Ovary (tissue), 9 donors: ENCODE data around the gene CPE. TPM values are rescaled to one million over a fixed set of nuclear protein-coding genes. Genes with fewer than 3 reads are reported as not detected.

Source experiments
- DNase-seq, 5 donors: peaks; one replicate each; pipeline ENCODE4 v3.0.0-alpha.2; 2019 to 2020
- H3K27ac ChIP-seq, 2 donors: fragments of 200-600 bp; one replicate each; pipeline versions ENCODE4 v1.5.1 to v1.8.0; 2019 to 2022
- H3K27me3 ChIP-seq: fragments of 200-600 bp; one replicate; pipeline ENCODE4 v1.8.0; 2022
- H3K36me3 ChIP-seq: fragments of 200-600 bp; sonication (generic); one replicate; pipeline ENCODE4 v1.5.1; 2019
- H3K4me1 ChIP-seq: one replicate; pipeline ENCODE4 v1.8.1; 2013; ENCODE audit warnings: mild to moderate bottlenecking, moderate library complexity; ENCODE audit not compliant: insufficient read depth
- H3K4me3 ChIP-seq: fragments of 200-600 bp; sonication (generic); one replicate; pipeline ENCODE4 v1.5.1; 2017
- H3K9me3 ChIP-seq, 2 donors: fragments of 200-600 bp in 1 of 2; sonication (generic) in 1 of 2; one replicate each; pipeline versions ENCODE4 v1.5.1 to v1.8.1; 2013 to 2019; ENCODE audit warnings: mild to moderate bottlenecking in 1 of 2, moderate library complexity in 1 of 2
- CTCF ChIP-seq, 3 donors: fragments of 450-650 bp in 2 of 3; fragments of 200-600 bp in 1 of 3; IDR thresholded peaks; one replicate each; pipeline versions ENCODE4 v1.5.1 to v1.8.0; 2016 to 2022; ENCODE audit warnings: antibody characterized with exemption in 3 of 3, mild to moderate bottlenecking in 1 of 3
- EP300 ChIP-seq: sonication (generic); formaldehyde crosslinking; IDR thresholded peaks from one replicate; pipeline ENCODE4 v1.6.1; 2017; ENCODE audit warnings: antibody characterized with exemption
- POLR2A ChIP-seq: fragments of 450-650 bp; IDR thresholded peaks from one replicate; pipeline ENCODE4 v1.6.1; 2017; ENCODE audit warnings: antibody characterized with exemption, mild to moderate bottlenecking, moderate library complexity
- WGBS, 3 donors: extraction: QIAGEN DNeasy Blood & Tissue Kit in 1 of 3; methylation state at CpG; one replicate each; pipeline versions ENCODE4 v1.1.5 to v1.1.7; 2013 to 2017; 5-methylcytosine and 5-hydroxymethylcytosine counted together
- intact Hi-C, 4 donors: fragments of 100-400 bp; cut with DNase I; formaldehyde crosslinking; loops; one replicate each; pipeline versions ENCODE4 v1.11.0 to v1.15.1; 2022 to 2023
- polyA plus RNA-seq, 2 donors: library from polyadenylated mRNA; stranded (reverse); fragments of 200-250 nt in 1 of 2; fragments of 350-450 nt in 1 of 2; fragmentation: Illumina TruSeq in 1 of 2; extraction: RNeasy Lipid Tissue Mini Kit (QIAGEN cat#74804) in 1 of 2; gene quantifications; one replicate each; pipeline ENCODE4 v1.2.3, GENCODE V29; 2013 to 2014
- total RNA-seq, 7 donors: library from RNA; depleted of rRNA in 2 of 7; stranded (reverse); fragments of >200 nt in 2 of 7; fragmentation: NEBNext Ultra II Directional in 3 of 7; extraction: Animal tissue kit (Norgen Biotek cat#: 25700) in 3 of 7; gene quantifications; one replicate each; pipeline versions ENCODE4 v1.1.0 to v1.2.4, GENCODE V29; 2016 to 2023
- donor health status: DM: no; HTN: no; CAD: no; lungs with moderate emphysema.
- donor health status: DM: no; HTN: no; CAD: no.
- donor health status: Bipolar disorder and iron deficiency.
- donor health status: DM: yes; HTN: yes; CAD: no.
- donor health status: DM: no; HTN: no; CAD: no.
- donor health status: DM: yes; HTN: yes; CAD: no.

CPE gene
- total and polyA plus RNA-seq, 9 donors, result 19.9 to 207 (median 69.2) TPM

- DNase-seq, result no peak
- intact Hi-C loops, result no loop called here
- H3K9me3 ChIP-seq, result no peaks in the 10 kb centered on the region
- no peaks in the 10 kb centered on the region for H3K36me3 ChIP-seq
- no peak overlapping the region for H3K4me3 ChIP-seq
- H3K27ac ChIP-seq, result no peak overlapping the region
- no peaks in the 10 kb centered on the region for H3K27me3 ChIP-seq
- WGBS, 3 donors, result 81 to 91% (median 88%) methylated on average over 1 of the region's 1 CpG
- TF ChIP-seq EP300 (no peak), POLR2A (no peak), CTCF (IDR thresholded peaks at IDR 0.05) (no peak)
- no peaks in the 10 kb centered on the region for H3K4me1 ChIP-seq
Measured at GRCh38 chr4:165518024-165518616, 139.3 kb downstream of the CPE start.

- H3K4me3 ChIP-seq, result no peak overlapping the region
- intact Hi-C loops, result no loop called here
- WGBS, 3 donors, result 36 to 77% (median 45%) methylated on average over 1 of the region's 1 CpG
- no peaks in the 10 kb centered on the region for H3K4me1 ChIP-seq
- no peaks in the 10 kb centered on the region for H3K36me3 ChIP-seq
- H3K27ac ChIP-seq, result no peak overlapping the region
- no peak for DNase-seq
- TF ChIP-seq CTCF (IDR thresholded peaks at IDR 0.05) (no peak), EP300 (no peak), POLR2A (no peak)
- H3K27me3 ChIP-seq, result no peaks in the 10 kb centered on the region
- no peaks in the 10 kb centered on the region for H3K9me3 ChIP-seq
Measured at GRCh38 chr4:165518686-165519085, 139.9 kb downstream of the CPE start.

- no peak for DNase-seq
- intact Hi-C loops, result no loop called here
- TF ChIP-seq CTCF (IDR thresholded peaks at IDR 0.05) (no peak), POLR2A (no peak), EP300 (no peak)
- Histone ChIP-seq H3K36me3 (no peaks in the 10 kb centered on the region), H3K27ac (no peak overlapping the region), H3K4me1 (no peaks in the 10 kb centered on the region), H3K27me3 (no peaks in the 10 kb centered on the region), H3K9me3 (no peaks in the 10 kb centered on the region), H3K4me3 (no peak overlapping the region)
Measured at GRCh38 chr4:165519591-165519990, 140.8 kb downstream of the CPE start.

- Histone ChIP-seq H3K27me3 (no peaks in the 10 kb centered on the region), H3K27ac (no peak overlapping the region), H3K36me3 (no peaks in the 10 kb centered on the region), H3K4me3 (no peak overlapping the region), H3K9me3 (no peaks in the 10 kb centered on the region), H3K4me1 (no peaks in the 10 kb centered on the region)
- TF ChIP-seq CTCF (IDR thresholded peaks at IDR 0.05) (no peak), POLR2A (no peak), EP300 (no peak)
- intact Hi-C loops, result no loop called here
- 63 to 80% (median 73%) methylated on average over 4 of the region's 4 CpGs for WGBS, 3 donors
- no peak for DNase-seq
Measured at GRCh38 chr4:165520086-165520485, 141.3 kb downstream of the CPE start.
